ENCODE results near the gene PPARA. TPM values are rescaled to one million over a fixed set of nuclear protein-coding genes. Genes with fewer than 3 reads are reported as not detected.

The PPARA gene
- total and polyA plus RNA-seq, 2 donors (not counting 1 experiment from before 2014, with no cell fraction given), result 10.2 to 17.5 TPM

GRCh38 chr22:46112405-46112804 is 37.9 kb upstream of the PPARA start:
- DNase-seq (ENCODE audit: low read depth in 2 of 2), result no peak
- no peaks in the 10 kb centered on the region for H3K27me3 ChIP-seq (ENCODE audit: control insufficient read depth, insufficient read depth, low read length)
- peak overlapping the region; percentile 10 for H3K27ac ChIP-seq (ENCODE audit: insufficient read depth, low read length)
- no peaks in the 10 kb centered on the region for H4K20me1 ChIP-seq (ENCODE audit: control insufficient read depth, extremely low read depth, insufficient read depth, low read length)
- no peak overlapping the region for H3K4me2 ChIP-seq (ENCODE audit: extremely low read depth, insufficient read depth, low read length)
- no peak overlapping the region for H3K4me3 ChIP-seq (replicated peaks in 1 of 4; ENCODE audit: control extremely low read depth in 1 of 4, insufficient read depth in 1 of 4, low read depth in 3 of 4, low read length in 4 of 4)
- peaks cover 68% of the 10 kb centered on the region for H3K4me1 ChIP-seq (ENCODE audit: control insufficient read depth, extremely low read depth, insufficient read depth, low read length)
- no peak overlapping the region for H3K9ac ChIP-seq (ENCODE audit: insufficient read depth, low read length)
- peaks cover 55% of the 10 kb centered on the region for H3K79me2 ChIP-seq (ENCODE audit: control insufficient read depth, insufficient read depth, low read length)
- no peak overlapping the region for H2AFZ ChIP-seq (ENCODE audit: low read length)
- TF ChIP-seq EZH2 (IDR thresholded peaks at IDR 0.05; ENCODE audit: low read length, missing control alignments), result no peak
- TF ChIP-seq, protein P1, sequence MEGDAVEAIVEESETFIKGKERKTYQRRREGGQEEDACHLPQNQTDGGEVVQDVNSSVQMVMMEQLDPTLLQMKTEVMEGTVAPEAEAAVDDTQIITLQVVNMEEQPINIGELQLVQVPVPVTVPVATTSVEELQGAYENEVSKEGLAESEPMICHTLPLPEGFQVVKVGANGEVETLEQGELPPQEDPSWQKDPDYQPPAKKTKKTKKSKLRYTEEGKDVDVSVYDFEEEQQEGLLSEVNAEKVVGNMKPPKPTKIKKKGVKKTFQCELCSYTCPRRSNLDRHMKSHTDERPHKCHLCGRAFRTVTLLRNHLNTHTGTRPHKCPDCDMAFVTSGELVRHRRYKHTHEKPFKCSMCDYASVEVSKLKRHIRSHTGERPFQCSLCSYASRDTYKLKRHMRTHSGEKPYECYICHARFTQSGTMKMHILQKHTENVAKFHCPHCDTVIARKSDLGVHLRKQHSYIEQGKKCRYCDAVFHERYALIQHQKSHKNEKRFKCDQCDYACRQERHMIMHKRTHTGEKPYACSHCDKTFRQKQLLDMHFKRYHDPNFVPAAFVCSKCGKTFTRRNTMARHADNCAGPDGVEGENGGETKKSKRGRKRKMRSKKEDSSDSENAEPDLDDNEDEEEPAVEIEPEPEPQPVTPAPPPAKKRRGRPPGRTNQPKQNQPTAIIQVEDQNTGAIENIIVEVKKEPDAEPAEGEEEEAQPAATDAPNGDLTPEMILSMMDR (conservative IDR thresholded peaks at IDR 0.05 in 1 of 2, IDR thresholded peaks at IDR 0.05 in 1 of 2; ENCODE audit: low read depth in 1 of 2, low read length in 2 of 2), result no peak
- H3K36me3 ChIP-seq (ENCODE audit: control insufficient read depth, insufficient read depth, low read length), result peaks cover 70% of the 10 kb centered on the region
- H3K9me3 ChIP-seq (ENCODE audit: control insufficient read depth, insufficient read depth, low read depth, low read length), result no peaks in the 10 kb centered on the region

DNA sequence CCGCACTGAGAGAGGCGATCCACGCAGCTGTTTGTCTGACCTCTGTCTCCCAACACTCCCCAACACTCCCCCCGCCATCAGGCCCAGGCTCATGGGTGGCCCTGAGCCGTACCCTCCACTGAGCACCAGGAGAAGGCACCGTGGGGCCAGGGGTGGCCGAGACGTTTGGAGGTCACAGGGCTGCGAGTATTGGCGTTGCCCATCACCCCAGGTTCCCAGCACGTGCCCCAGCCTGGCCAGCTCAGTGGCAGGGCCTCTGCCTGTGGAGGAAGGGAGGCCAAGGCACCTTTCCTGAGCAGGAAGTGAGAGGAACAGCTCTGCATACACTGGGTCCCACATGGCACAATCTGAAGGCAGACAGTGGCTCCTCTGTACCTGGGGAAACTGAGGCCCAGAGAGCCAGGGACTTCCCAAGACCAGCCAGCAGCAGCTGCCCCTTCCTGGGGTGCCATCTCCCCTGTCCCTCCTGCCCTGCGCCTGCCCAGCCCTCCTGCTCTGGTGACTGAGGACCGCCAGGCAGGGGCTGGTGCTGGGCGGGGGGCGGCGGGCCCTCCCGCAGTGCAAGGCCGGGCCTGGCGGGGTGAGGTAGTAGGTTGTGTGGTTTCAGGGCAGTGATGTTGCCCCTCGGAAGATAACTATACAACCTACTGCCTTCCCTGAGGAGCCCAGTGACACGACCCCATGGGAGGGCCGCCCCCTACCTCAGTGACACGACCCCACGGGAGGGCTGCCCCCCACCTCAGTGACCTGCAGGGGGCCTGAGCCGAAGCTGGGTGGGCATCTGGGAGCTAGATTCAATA is 37.0 kb upstream of the PPARA start:
- Histone ChIP-seq H3K36me3 (ENCODE audit: control insufficient read depth, insufficient read depth, low read length) (peaks cover 63% of the 10 kb centered on the region), H3K4me3 (replicated peaks in 1 of 4; ENCODE audit: control extremely low read depth in 1 of 4, insufficient read depth in 1 of 4, low read depth in 3 of 4, low read length in 4 of 4) (no peak overlapping the region), H3K4me1 (ENCODE audit: control insufficient read depth, extremely low read depth, insufficient read depth, low read length) (peaks cover 60% of the 10 kb centered on the region), H3K4me2 (ENCODE audit: extremely low read depth, insufficient read depth, low read length) (no peak overlapping the region), H3K9me3 (ENCODE audit: control insufficient read depth, insufficient read depth, low read depth, low read length) (no peaks in the 10 kb centered on the region), H3K27ac (ENCODE audit: insufficient read depth, low read length) (peak overlapping the region; percentile 19), H3K27me3 (ENCODE audit: control insufficient read depth, insufficient read depth, low read length) (no peaks in the 10 kb centered on the region), H2AFZ (ENCODE audit: low read length) (no peak overlapping the region), H3K79me2 (ENCODE audit: control insufficient read depth, insufficient read depth, low read length) (peaks cover 47% of the 10 kb centered on the region), H3K9ac (ENCODE audit: insufficient read depth, low read length) (peak overlapping the region; percentile 1), H4K20me1 (ENCODE audit: control insufficient read depth, extremely low read depth, insufficient read depth, low read length) (no peaks in the 10 kb centered on the region)
- TF ChIP-seq, protein P1 (conservative IDR thresholded peaks at IDR 0.05 in 1 of 2, IDR thresholded peaks at IDR 0.05 in 1 of 2; ENCODE audit: low read depth in 1 of 2, low read length in 2 of 2), result no peak
- TF ChIP-seq EZH2 (IDR thresholded peaks at IDR 0.05; ENCODE audit: low read length, missing control alignments), result no peak
- DNase-seq (ENCODE audit: low read depth in 2 of 2), result no peak

DNA sequence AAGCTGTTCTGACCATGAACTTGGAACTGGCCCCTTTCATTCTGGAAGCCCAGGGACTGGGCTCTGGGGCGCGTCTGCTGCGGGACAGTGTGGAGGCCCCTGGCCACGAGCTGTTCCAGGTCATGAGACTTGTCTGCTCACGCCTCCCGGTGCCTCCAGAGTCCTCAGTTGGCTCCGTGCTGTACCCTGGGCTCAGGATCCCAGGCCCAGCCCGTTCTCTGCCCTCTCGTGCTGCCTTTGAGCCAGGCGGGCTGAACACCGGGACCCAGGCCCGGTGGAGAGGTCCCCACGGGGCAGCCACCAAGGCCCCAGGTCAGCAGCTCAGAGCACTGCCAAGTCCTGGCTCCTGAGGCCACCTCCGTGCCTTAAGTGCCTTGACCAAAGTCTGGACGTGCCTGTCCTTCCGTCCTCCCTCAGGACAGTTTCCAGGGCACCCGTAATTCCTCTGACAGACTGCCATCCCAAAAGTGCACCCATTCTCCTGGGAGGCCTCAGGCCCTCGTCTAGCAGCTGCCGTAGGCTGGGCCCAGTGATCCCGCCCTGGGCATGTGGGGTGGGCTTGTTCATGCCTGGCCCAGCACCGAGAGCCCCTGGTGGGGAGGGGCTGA is 36.3 kb upstream of the PPARA start:
- H3K9me3 ChIP-seq (ENCODE audit: control insufficient read depth, insufficient read depth, low read depth, low read length), result no peaks in the 10 kb centered on the region
- no peak overlapping the region for H3K4me2 ChIP-seq (ENCODE audit: extremely low read depth, insufficient read depth, low read length)
- H3K4me3 ChIP-seq (replicated peaks in 1 of 4; ENCODE audit: control extremely low read depth in 1 of 4, insufficient read depth in 1 of 4, low read depth in 3 of 4, low read length in 4 of 4), result no peak overlapping the region
- H3K79me2 ChIP-seq (ENCODE audit: control insufficient read depth, insufficient read depth, low read length), result peaks cover 40% of the 10 kb centered on the region
- no peak for DNase-seq (ENCODE audit: low read depth in 2 of 2)
- TF ChIP-seq, protein P1 (conservative IDR thresholded peaks at IDR 0.05 in 1 of 2, IDR thresholded peaks at IDR 0.05 in 1 of 2; ENCODE audit: low read depth in 1 of 2, low read length in 2 of 2), result no peak
- TF ChIP-seq EZH2 (IDR thresholded peaks at IDR 0.05; ENCODE audit: low read length, missing control alignments), result no peak
- peaks cover 53% of the 10 kb centered on the region for H3K4me1 ChIP-seq (ENCODE audit: control insufficient read depth, extremely low read depth, insufficient read depth, low read length)
- peak overlapping the region; percentile 38 for H3K27ac ChIP-seq (ENCODE audit: insufficient read depth, low read length)
- H3K9ac ChIP-seq (ENCODE audit: insufficient read depth, low read length), result peak overlapping the region; percentile 16
- no peaks in the 10 kb centered on the region for H4K20me1 ChIP-seq (ENCODE audit: control insufficient read depth, extremely low read depth, insufficient read depth, low read length)
- H3K36me3 ChIP-seq (ENCODE audit: control insufficient read depth, insufficient read depth, low read length), result peaks cover 56% of the 10 kb centered on the region
- no peaks in the 10 kb centered on the region for H3K27me3 ChIP-seq (ENCODE audit: control insufficient read depth, insufficient read depth, low read length)
- H2AFZ ChIP-seq (ENCODE audit: low read length), result no peak overlapping the region

Data from fibroblast of lung (primary cell).